SIG-M5 treated with dmso at 0.1 percent for 504 hours (cell line): ENCODE measurements around the gene TAB3.

Experiments
- DNase-seq: peaks from one replicate; lab custom pipeline; 2025; ENCODE audit not compliant: unreplicated experiment; lab: John Stamatoyannopoulos, UW

TAB3 gene

GRCh38 chrX:30779453-30780030, 109.5 kb downstream of the TAB3 start:
- DNase-seq: no peak

- DNase-seq: no peak
Measured at GRCh38 chrX:30777575-30777974, 111.5 kb downstream of the TAB3 start.
